ENCODE data around the gene JAZF1.

The JAZF1 gene

DNA sequence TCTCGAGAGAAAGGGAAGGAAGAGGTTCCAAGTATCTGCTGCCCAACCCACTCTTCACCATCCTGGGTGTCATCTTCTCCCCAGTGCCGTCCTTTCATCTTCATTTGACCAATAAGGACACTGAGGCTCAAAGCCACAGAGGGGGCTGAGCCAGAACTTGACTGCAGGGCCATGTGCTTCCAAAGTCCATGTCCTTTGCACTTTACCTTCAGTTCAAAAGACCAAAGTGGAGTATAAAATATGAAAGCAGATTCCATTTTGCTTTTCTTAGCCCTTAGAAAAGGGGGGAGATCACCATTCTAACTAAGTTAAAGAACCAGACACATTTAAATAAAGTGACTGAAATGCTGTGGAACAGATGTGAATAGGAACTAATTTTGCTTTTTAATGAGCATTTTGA lies 56.2 kb downstream of the JAZF1 start:
- TF ChIP-seq, protein P1, sequence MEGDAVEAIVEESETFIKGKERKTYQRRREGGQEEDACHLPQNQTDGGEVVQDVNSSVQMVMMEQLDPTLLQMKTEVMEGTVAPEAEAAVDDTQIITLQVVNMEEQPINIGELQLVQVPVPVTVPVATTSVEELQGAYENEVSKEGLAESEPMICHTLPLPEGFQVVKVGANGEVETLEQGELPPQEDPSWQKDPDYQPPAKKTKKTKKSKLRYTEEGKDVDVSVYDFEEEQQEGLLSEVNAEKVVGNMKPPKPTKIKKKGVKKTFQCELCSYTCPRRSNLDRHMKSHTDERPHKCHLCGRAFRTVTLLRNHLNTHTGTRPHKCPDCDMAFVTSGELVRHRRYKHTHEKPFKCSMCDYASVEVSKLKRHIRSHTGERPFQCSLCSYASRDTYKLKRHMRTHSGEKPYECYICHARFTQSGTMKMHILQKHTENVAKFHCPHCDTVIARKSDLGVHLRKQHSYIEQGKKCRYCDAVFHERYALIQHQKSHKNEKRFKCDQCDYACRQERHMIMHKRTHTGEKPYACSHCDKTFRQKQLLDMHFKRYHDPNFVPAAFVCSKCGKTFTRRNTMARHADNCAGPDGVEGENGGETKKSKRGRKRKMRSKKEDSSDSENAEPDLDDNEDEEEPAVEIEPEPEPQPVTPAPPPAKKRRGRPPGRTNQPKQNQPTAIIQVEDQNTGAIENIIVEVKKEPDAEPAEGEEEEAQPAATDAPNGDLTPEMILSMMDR (IDR thresholded peaks at IDR 0.05): no peak
- Histone ChIP-seq H3K27ac (no peak overlapping the region), H3K36me3 (no peaks in the 10 kb centered on the region), H3K4me3 (ENCODE audit: low read depth in 1 of 2, low read length in 1 of 2) (no peak overlapping the region), H3K27me3 (no peaks in the 10 kb centered on the region), H3K4me1 (ENCODE audit: control insufficient read depth in 1 of 2, insufficient read depth in 1 of 2, low read depth in 1 of 2, low read length in 1 of 2) (peaks cover 10 to 12% of the 10 kb centered on the region in 2 experiments), H3K9me3 (no peaks in the 10 kb centered on the region)

DNA sequence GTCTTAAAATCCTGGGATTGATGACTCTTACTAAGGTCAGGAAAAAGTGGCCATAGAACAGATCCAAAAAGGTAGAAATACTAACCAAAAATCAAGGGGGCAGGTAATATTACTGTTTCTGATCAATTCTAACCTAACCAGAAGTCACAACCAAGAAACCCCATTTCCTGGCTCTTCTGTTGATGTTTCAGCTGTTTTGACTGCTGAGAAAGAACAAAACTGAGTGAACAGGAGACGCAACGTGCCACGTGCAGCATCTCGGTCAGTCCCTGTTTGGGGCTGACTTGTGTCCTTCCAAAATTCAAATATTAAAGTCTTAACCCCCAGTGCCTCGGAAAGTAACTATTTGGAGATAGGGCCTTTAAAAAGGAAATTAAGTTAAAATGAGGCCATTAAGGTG lies 56.8 kb downstream of the JAZF1 start:
- Histone ChIP-seq H3K27ac (no peak overlapping the region), H3K36me3 (no peaks in the 10 kb centered on the region), H3K27me3 (no peaks in the 10 kb centered on the region), H3K4me1 (ENCODE audit: control insufficient read depth in 1 of 2, insufficient read depth in 1 of 2, low read depth in 1 of 2, low read length in 1 of 2) (peaks cover 10 to 12% of the 10 kb centered on the region in 2 experiments), H3K4me3 (ENCODE audit: low read depth in 1 of 2, low read length in 1 of 2) (no peak overlapping the region), H3K9me3 (no peaks in the 10 kb centered on the region)
- TF ChIP-seq, protein P1 (IDR thresholded peaks at IDR 0.05): no peak

DNA sequence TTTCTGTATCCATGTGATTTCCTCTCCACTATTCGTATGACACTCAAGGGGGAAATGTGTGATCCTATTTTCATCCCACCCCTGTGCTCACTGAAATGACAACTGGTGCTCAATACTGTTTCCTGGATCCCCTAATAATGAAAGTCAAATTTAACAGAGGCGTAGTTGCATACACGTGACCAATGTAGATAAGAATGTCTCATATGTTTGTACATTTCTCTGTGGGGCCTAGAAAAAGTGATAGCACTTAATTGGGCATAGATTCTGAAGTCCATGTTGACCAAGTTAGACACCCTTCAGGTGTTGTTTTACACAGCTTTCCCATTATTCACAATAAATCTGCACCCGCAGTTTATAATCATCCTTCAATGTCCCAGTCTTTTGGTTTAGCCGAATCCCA lies 59.1 kb downstream of the JAZF1 start:
- Histone ChIP-seq H3K27me3 (no peaks in the 10 kb centered on the region), H3K27ac (no peak overlapping the region), H3K4me3 (ENCODE audit: low read depth in 1 of 2, low read length in 1 of 2) (no peak overlapping the region), H3K36me3 (no peaks in the 10 kb centered on the region), H3K4me1 (ENCODE audit: control insufficient read depth in 1 of 2, insufficient read depth in 1 of 2, low read depth in 1 of 2, low read length in 1 of 2) (peaks cover 5 to 9% of the 10 kb centered on the region in 2 experiments), H3K9me3 (no peaks in the 10 kb centered on the region)
- TF ChIP-seq, protein P1 (IDR thresholded peaks at IDR 0.05): no peak

DNA sequence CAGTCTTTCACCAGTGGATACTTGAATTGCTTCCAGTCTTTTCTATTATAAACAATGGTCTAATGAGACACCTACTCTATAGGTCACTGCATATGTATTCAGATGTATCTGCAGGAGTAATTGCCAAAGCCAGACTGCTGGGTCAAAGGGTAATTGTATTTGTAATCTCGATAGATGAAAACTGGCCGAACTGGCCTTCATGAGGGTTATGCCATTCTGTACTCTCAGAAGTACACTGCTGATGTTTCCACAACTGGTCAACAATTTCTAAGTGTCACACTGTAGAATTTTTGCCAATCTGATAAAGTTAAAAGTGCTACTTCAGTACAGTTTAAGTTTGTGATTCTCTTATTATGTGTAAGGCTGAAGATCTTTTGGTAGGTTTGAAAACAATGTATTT lies 64.6 kb downstream of the JAZF1 start:
- TF ChIP-seq, protein P1 (IDR thresholded peaks at IDR 0.05): no peak
- no peaks in the 10 kb centered on the region for H3K27me3 ChIP-seq
- H3K27ac ChIP-seq: no peak overlapping the region
- no peaks in the 10 kb centered on the region for H3K36me3 ChIP-seq
- no peaks in the 10 kb centered on the region for H3K9me3 ChIP-seq
- no peak overlapping the region for H3K4me3 ChIP-seq (ENCODE audit: low read depth in 1 of 2, low read length in 1 of 2)
- peaks cover 8 to 10% of the 10 kb centered on the region in 2 experiments for H3K4me1 ChIP-seq (ENCODE audit: control insufficient read depth in 1 of 2, insufficient read depth in 1 of 2, low read depth in 1 of 2, low read length in 1 of 2)

DNA sequence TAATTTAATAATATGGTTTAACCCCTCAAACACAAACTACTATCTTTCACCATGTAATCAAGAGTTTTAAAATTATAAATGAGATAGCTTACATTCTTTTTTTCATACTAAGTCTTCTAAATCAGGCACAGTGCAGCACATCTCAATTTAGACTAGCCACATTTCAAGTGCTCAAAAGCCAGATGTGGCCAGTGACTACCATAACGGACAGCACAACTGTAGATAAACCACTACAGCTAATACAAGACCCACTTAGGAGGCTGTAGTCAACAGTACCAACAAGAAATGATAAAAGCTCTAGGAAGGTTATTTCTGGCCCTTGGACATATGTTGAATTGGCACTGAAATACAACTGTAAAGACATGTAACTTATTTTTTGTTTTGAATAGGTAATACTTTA lies 65.3 kb downstream of the JAZF1 start:
- TF ChIP-seq, protein P1 (IDR thresholded peaks at IDR 0.05): no peak
- H3K4me1 ChIP-seq (ENCODE audit: control insufficient read depth in 1 of 2, insufficient read depth in 1 of 2, low read depth in 1 of 2, low read length in 1 of 2): peaks cover 8 to 10% of the 10 kb centered on the region in 2 experiments
- no peak overlapping the region for H3K4me3 ChIP-seq (ENCODE audit: low read depth in 1 of 2, low read length in 1 of 2)
- no peaks in the 10 kb centered on the region for H3K27me3 ChIP-seq
- H3K9me3 ChIP-seq: no peaks in the 10 kb centered on the region
- no peaks in the 10 kb centered on the region for H3K36me3 ChIP-seq
- H3K27ac ChIP-seq: no peak overlapping the region

DNA sequence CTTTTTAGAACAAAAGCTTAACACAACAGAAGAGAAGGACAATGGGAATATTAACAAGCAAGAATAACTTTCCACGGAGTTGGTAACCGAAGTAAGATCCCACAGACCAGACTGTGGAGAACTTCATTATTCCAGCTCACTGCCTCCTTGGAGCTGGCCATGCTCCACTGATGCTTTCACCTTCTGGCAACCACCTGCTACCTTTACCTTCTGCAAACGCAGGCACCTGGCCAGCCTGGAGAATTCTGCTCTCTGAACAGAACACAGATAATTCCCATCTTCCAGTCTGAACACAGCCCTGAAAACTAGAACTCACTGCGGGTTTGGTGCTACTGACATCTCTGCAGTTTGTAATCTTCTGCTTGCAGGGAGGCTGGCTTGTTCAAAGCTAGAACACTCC lies 66.5 kb downstream of the JAZF1 start:
- no peaks in the 10 kb centered on the region for H3K36me3 ChIP-seq
- TF ChIP-seq, protein P1 (IDR thresholded peaks at IDR 0.05): no peak
- no peak overlapping the region for H3K27ac ChIP-seq
- H3K9me3 ChIP-seq: no peaks in the 10 kb centered on the region
- no peak overlapping the region for H3K4me3 ChIP-seq (ENCODE audit: low read depth in 1 of 2, low read length in 1 of 2)
- peaks cover 8 to 10% of the 10 kb centered on the region in 2 experiments for H3K4me1 ChIP-seq (ENCODE audit: control insufficient read depth in 1 of 2, insufficient read depth in 1 of 2, low read depth in 1 of 2, low read length in 1 of 2)
- no peaks in the 10 kb centered on the region for H3K27me3 ChIP-seq
